GM13976 (cell line): Measurements from ENCODE around the gene OTUB2.

Experiments
- DNase-seq: peaks from one replicate; pipeline ENCODE4 v3.0.0; 2012; ENCODE audit warnings: low spot score
- in situ Hi-C: fragments of 300-500 bp; cut with MboI; formaldehyde crosslinking; loops from one replicate; pipeline ENCODE4 v1.12.0; 2022; ENCODE audit warnings: low sequenced_read_pairs, mixed read lengths, inconsistent platforms; ENCODE audit not compliant: unreplicated experiment
- TF ChIP-seq, protein P1 (sequence below): IDR thresholded peaks from 2 replicates; pipeline ENCODE4 v1.5.1; 2012; ENCODE audit warnings: borderline replicate concordance, mild to moderate bottlenecking; ENCODE audit not compliant: insufficient read depth; ENCODE audit errors: extremely low read depth, missing control alignments, control extremely low read depth

The OTUB2 gene

DNA sequence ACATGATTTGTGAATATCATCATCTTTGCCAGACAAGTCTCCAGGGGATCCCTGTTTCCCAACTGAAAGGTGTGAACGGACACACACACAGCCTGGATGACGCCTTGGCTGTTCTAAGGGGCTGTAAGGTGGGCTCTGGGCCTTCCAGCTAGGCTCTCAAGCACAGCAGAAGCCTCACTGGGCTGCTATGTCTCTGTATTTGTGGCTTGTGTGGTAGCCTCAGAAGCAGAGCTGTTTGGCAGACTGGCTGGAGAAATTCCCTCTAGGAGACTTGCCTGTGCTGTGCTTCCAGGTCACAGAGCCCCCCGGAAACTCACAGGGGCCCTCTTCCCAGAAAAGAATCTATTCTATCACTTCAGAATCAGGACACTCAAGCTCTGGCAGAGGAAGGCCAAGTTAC is 21.4 kb downstream of the OTUB2 start:
- TF ChIP-seq, protein P1, sequence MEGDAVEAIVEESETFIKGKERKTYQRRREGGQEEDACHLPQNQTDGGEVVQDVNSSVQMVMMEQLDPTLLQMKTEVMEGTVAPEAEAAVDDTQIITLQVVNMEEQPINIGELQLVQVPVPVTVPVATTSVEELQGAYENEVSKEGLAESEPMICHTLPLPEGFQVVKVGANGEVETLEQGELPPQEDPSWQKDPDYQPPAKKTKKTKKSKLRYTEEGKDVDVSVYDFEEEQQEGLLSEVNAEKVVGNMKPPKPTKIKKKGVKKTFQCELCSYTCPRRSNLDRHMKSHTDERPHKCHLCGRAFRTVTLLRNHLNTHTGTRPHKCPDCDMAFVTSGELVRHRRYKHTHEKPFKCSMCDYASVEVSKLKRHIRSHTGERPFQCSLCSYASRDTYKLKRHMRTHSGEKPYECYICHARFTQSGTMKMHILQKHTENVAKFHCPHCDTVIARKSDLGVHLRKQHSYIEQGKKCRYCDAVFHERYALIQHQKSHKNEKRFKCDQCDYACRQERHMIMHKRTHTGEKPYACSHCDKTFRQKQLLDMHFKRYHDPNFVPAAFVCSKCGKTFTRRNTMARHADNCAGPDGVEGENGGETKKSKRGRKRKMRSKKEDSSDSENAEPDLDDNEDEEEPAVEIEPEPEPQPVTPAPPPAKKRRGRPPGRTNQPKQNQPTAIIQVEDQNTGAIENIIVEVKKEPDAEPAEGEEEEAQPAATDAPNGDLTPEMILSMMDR: no peak
- in situ Hi-C loops: no loop called here
- no peak for DNase-seq

DNA sequence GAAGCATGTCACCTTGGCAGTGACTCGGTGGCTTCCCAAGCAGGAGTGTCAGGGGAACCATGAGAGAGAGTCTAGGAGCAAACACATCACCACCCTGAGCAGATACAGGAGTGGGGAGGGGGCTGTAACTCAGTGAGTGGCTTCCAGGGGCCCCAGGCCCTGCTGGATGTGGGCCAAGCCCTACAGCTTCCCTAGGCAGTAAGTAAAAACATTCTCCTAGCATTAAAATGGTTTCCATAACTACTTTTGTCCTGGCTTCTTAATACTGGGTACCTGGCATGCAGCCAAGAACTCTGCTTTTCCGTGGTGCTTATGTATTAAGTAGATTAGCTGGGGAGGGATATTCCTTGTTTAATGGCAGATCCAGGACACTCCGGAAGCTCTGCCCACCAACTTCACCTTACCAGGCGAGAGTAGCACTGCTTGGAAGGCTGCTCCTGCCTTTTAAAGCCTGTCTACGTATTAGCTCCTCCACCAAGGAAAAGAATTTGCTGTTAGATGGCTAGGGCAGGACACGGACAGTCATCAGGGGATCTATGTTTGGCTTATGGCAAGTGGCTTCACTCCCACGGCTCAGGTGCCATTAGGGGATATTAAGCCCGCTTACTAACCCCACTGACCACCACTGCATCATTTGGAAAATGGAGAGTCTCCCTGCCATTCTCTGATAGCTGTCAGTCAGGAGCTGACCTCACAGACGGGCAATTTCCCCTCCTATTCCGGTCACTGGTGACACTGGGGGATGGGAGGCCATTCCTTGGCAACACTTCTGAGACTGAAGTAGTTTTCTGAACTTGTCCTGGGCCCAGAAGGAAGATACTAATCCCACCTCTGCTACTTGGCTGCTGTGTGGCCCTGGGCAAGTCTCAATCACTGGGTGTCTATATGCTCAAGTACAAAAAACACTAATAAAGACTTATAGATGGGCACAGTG is 22.8 kb downstream of the OTUB2 start:
- in situ Hi-C loops: no loop called here
- TF ChIP-seq, protein P1: no peak
- DNase-seq: no peak

DNA sequence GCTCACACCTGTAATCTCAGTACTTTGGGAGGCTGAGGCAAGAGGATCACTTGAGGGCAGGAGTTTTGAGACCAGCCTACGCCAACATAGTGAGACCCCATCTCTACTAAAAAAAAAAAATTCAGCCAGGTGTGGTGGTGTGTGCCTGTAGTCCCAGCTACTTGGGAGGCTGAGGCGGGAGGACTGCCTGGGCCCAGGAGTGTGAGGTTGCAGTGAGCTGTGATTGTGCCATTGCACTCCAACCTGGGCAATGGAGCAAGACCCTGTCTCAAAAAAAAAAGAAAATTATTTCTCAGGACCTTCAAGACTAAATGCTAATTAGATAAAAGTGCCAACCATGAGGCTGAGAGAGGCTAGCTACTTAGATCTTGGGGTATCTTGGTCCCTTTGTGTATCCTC is 23.5 kb downstream of the OTUB2 start:
- TF ChIP-seq, protein P1: no peak
- in situ Hi-C loops: no loop called here
- no peak for DNase-seq

DNA sequence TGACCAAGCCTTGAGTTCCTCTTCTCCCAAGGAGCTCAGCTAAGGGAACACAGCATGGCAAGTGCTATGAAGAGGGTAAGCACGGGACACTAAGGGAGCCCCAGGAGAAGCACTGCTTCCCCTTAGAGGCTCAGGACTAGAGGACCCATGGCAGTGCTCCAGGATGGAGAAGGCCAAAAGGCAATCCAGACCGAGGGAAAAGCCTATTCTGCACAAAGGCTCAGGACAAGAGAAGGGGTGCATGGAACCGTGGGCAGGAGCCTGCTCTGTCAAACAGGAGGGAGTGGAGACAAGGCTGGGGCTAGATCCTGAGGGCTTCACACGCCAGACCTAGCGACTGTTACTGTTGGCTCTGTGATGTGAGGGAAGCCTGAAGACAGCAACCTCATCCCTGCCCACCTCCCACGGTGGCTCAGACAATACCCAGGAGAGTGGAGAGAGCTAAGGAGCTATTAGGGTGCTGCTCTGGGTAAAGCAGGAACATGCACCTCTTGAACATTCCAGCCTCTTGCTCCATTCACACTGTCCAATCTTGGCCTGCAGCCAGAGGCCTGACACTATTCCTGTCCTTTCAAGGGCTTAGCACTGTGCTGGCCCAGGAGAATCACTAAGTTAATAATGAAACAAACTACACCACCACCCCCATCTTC is 24.2 kb downstream of the OTUB2 start:
- in situ Hi-C loops: no loop called here
- DNase-seq: no peak
- TF ChIP-seq, protein P1: no peak

DNA sequence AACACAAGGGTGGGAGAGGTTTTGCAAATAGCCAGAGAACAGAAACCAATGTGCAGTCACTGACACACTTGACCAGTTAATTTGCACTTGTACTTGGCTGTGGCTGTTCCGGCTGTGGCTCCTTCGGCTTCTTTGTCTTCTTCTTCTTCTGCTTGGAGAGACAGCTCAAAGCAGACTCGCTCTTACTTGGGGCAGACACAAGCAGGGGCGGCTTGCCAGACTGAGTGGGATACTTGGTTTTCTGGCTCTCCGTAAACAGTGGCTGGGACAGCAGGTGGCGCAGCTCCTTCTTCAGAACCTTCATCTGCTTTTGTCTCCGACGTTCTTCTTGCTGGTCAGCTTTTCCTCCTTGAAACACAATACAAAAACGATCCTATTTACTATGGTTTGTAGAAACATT is 25.0 kb downstream of the OTUB2 start:
- no peak for DNase-seq
- in situ Hi-C loops: no loop called here
- TF ChIP-seq, protein P1: no peak

DNA sequence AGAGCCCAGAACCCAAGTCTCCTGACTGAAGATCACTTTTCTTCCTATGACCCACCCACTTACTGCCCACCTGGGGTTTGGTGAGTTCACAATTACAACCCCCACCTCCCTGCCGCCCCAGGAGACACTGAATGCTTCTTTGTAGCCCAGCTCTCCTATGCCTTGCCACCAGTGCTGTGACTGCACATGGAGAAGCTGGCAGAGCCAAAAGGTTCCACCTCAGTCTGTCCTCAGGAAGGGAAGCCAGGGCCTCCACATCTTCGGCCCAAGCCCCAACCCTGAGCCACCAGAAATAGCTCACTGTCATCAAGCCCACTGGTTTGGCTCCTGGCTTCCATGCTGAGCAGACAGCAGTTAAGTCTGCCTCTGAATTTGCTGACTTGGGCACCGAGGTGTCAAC is 25.6 kb downstream of the OTUB2 start:
- TF ChIP-seq, protein P1: no peak
- in situ Hi-C loops: no loop called here
- no peak for DNase-seq

DNA sequence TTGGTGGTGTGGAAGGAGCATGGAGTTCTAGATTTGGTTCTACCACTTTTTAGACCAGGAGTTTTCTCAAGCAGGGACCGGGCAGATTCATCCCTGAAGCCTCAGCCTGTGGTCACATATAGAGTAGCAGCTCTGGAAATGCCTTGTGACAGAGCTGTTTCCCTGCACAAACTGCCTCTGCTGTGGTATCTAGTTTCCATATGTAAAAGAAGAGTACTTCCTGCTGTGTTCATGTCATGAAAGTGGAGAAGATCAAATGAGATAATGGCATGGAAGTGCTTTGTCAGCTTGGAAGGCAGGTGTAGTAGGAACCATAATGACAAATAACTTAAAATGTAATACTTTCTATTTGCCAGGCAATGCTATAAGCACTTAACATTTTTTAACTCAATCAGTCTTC is 26.1 kb downstream of the OTUB2 start:
- TF ChIP-seq, protein P1: no peak
- in situ Hi-C loops: no loop called here
- no peak for DNase-seq
